ENCODE measurements around the gene HMGA1.

HMGA1 gene

DNA sequence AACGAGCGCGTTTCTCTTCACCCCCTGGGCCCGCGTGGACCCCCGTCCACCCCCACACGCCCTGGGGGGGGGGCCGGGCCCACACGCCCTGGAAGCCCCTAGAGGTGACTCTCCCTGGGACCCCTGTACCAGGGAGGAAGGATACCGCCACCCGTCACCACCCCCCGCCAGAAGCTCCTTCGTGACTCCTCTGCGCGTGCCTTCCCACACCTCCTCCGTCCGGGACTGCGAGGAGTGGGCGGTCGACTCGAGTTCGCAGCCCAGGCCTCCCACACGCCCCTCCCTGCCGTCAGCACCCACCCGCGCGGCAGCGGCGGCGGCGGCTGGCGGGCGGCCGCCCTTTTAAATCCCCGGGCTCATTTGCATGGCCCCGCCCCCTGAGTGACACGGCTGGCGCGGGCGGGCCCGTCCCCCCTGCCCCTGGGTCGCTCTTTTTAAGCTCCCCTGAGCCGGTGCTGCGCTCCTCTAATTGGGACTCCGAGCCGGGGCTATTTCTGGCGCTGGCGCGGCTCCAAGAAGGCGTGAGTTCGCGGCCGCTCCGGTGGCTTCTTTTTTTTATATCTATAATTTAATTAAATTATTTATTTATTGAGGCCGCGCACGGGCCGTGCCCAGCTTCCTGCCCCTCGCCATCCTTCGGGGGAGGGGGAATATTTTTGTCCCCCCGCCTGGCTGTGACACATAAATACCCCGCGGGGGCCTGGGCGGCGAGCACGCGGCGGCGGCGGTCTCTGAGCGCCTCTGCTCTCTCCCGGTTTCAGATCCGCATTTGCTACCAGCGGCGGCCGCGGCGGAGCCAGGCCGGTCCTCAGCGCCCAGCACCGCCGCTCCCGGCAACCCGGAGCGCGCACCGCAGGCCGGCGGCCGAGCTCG, at the start of gene HMGA1:
Gene HMGA1, plus strand, starts transcription at position 431 of the 873 bp plus-strand sequence. CDS start 3,908 bp downstream, outside the sequence.
- DNase-seq (ENCODE audit: low spot score): peak; percentile 89

DNA sequence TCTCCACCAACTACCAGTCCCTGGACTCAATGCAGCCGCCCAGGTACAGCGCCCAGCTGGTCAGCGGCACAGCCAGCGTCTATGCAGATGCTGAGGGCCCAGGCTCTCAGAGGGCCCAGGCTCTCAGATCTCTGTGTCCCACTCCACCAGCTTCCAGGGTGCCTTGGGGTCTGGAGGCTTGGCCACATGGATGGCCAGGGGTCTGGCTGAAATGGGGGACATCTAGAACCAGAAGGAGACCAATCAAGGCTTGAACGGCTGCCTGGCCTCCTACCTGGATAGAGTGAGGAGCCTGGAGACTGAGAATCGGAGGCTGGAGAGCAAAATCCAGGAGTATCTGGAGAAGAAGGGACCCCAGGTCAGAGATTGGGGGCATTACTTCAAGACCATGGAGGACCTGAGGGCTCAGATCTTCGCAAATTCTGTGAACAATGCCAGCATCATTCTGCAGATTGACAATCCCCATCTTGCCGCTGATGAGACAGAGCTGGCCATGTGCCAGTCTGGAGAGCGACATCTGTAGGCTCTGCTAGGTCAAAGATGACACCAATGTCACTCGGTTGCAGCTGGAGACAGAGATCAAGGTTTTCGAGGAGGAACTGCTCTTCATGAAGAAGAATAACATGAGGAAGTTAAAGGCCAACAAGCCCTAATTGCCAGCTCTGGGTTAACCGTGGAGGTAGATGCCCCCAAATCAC, 46.7 kb upstream of the HMGA1 start:
- DNase-seq (ENCODE audit: low spot score): no peak

DNA sequence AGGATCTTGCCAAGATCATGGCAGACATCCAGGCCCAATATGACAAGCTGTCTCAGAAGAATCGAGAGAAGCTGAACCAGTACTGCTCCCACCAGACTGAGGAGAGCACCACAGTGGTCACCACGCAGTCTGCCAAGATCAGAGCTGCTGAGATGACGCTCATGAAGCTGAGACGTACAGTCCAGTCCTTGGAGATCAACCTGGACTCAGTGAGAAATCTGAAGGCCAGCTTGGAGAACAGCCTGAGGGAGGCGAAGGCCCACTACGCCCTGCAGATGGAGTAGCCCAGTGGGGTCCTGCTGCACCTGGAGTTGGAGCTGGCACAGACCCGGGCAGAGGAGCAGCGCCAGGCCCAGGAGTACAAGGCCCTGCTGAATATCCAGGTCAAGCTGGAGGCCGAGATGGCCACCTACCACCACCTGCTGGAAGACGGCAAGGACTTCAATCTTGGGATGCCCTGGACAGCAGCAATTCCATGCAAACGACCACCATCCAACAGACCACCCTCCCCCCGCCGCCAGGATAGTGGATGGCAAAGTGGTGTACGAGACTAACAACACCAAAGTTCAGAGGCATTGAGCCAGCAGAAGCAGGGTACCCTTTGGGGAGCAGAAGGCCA, 46.1 kb upstream of the HMGA1 start:
- DNase-seq (ENCODE audit: low spot score): no peak

DNA sequence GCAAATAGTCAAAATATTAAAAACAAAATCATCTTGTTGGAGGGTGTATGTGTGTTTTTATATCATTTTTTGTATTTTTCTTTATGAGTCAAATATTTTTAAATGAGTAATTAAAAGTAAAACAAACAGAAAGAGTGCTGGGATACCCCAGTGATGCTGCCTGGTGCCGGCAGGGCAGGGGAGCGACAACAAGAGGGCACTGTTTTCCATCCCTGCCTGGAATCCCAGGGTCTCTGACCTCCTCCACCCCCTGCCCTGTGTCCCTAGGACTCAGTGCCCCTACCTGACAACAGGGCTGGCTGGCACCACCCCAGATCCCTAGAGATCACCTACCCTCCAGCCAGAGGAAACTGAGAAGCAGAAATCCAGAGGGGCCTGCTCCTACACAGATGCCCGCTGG, 41.9 kb upstream of the HMGA1 start:
- DNase-seq (ENCODE audit: low spot score): no peak

- no peak for DNase-seq (ENCODE audit: low spot score)
Observed at GRCh38 chr6:34195726-34196115, 41.0 kb upstream of the HMGA1 start.

DNA sequence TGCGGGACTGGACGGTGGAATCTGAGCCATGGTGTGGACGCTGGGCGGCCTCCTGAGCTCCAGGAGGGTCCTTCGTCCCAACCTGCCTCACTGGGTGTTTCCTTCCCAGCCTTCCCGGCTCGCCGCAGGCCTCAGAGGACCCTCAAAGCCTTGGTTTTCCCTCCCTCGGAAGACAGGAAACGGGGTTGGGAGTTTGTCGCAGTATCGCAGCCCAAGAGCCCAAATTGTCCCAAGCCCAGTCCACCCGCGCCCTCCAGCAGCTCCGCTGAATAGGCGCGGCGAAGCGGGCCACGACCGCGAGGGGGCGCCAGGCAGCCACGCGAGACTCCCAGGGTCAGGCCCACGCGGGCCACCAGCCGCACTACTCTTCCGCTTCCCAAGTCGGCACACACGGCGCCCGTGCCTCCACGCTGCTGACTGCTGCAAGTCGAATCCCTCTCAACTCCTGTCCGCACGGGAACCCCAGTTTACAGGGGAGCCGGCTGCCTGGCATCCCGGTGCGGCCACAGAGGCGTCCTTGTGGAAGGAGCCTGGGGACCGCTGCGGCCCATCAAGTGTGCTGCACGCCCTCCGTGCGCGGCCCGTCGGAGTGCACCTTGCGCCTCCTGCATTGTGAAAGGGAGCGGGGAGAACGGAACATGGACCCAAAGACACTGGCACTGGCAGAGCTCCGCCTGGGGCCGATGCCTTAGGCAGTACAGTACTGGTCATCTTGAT, 40.4 kb upstream of the HMGA1 start:
- DNase-seq (ENCODE audit: low spot score): peak; percentile 87

DNA sequence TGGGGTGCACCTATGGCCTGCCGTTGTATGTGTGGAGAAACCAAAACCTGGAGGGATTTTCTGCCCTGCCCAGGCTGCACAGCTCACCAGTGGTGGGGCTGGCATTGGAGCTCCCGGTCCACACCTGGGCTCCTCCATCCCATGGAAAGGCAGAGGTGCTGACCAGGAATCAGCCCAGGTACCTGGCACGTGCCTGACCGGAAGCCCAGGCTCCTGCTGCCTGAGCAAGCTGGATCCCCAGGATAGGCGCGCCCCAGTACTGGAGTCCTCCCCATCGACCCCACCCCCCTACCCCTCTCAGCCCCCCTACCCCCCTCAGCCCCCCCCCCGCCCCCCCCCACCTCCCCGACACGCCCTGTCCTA, 39.9 kb upstream of the HMGA1 start:
- no peak for DNase-seq (ENCODE audit: low spot score)

DNA sequence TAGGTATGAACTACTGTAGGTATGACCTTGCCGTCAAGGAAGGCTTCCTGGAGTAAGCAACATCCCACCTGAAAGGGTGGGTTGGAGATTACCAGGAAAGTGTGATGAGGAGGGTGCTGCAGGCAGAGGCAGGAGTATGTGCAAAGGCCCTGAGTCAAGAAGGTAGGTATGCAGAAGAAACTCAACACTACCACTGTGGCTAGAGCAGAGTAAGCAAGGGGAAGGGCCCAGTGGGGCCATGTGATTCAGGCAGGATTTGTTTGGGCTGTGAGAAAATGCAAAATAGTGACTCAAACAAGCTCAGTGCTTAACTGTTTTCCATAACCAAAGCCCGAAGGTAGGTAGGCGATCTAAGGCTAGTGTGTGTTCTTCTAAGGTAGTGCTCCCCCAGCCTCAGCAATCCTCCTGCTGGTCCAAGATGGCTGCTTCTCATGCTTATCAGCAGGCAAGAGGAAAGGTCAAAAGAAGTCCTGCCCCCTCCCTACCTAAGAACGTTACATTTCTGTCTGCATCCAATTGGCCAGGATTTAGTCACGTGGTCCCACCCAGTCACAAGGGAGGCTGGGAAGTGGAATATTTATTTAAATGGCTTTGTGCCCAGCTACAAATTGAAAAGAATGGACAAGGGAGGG, 36.2 kb upstream of the HMGA1 start:
- DNase-seq (ENCODE audit: low spot score): no peak

DNA sequence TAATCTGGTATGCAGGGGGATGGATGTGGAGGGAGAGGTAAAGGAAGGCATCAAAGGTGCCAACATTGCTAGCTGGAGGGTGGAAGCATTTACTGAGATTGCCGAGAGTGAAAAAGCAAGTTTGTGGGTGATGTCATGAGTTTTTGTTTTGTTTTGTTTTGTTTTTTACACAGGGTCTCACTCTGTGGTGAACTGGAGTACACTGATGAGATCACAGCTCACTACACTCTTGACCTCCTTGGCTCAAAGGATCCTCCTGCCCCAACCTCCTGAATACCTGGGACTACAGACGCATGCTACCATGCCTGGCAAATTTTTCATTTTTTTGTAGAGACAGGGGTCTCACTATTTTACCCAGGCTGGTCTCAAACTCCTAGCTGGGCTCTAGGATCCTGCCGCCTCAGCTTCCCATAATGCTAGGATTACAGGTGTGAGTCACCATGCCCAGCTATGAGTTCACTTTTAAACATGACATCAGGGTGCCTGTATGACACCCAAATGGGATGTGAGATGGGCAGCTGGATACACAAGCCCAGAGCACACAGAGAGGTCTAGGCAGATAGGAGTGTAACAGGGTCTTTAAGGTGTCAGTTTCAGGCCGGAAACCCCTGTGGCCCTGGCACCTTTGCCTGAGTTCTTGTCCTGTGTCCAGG, 35.1 kb upstream of the HMGA1 start:
- no peak for DNase-seq (ENCODE audit: low spot score)

GRCh38 chr6:34202329-34203201, 34.1 kb upstream of the HMGA1 start:
- DNase-seq (ENCODE audit: low spot score): no peak

GRCh38 chr6:34204693-34205092, 32.0 kb upstream of the HMGA1 start:
- DNase-seq (ENCODE audit: low spot score): no peak

- no peak for DNase-seq (ENCODE audit: low spot score)
Observed at GRCh38 chr6:34205466-34205865, 31.2 kb upstream of the HMGA1 start.

GRCh38 chr6:34205916-34206315, 30.8 kb upstream of the HMGA1 start:
- DNase-seq (ENCODE audit: low spot score): no peak

DNA sequence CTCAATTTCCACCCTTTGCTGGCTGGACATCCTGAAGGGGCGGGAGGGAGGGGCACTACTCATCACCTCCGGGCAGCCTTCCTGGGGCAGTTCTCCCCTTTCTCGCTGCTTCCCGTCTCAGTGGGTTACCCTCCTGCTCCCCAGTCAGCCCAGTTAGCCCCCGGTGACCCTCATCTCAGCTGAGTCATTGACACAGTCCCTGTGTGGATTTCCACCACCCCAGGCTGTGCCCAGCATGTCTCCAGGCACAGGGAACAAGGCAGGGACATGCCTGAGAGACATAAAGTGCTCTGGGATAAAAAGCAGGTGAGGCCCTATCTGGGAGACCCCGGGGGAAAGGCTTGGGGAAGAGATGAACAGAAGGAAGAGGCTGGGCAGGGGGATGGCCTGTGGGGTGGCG, 29.9 kb upstream of the HMGA1 start:
- DNase-seq (ENCODE audit: low spot score): no peak

DNA sequence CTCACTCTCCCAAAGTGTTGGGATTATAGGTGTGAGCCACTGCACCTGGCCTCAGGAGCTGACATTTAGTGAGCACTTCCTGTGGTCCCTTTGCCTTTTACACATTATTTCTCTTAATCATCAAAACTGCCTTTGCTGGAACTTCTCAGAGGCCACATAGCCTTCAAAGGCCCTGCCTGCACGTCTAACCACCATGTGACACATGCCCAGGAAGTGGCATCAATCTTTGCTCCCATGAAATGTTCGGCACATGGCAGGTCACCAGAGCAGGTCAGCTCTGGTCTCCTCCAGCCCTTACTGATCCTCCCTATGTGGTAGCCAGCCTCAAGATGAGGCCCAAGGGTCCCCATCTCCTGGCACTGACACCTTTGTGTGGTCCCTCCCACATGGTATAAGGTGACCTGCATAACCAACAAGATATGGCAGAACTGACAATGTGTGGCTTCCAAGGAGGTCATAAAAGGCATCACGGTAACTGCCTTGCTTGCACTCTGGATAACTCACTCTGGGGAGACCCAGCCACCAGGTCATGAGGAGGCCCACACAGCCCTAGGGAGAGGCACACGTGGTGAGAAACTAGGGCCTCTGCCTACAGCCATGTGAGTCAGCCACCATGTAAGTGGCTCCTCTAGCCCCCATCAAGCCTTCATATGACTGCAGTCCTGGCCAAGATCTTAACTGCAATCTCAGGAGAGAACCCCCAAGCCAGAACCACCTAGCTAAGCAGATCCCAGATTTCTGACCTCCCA, 28.8 kb upstream of the HMGA1 start:
- no peak for DNase-seq (ENCODE audit: low spot score)

DNA sequence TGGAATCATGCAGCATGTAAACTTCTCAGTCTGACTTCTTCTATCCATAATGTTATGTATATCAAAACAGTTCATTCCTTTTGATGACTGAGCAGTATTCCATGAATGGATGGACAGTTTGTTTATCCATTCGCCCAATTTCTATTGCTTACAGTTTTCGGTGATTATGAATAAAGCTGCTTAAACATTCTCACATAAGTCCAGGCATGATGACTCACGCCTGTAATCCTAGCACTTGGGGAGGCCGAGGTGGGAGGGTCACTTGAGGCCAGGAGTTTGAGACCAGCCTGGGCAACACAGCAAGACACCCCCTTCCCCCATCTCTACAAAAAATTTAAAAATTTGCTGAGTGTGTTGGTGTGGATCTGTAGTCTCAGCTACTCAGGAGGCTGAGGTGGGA, 22.9 kb upstream of the HMGA1 start:
- no peak for DNase-seq (ENCODE audit: low spot score)

GRCh38 chr6:34218691-34219090, 18.0 kb upstream of the HMGA1 start:
- DNase-seq (ENCODE audit: low spot score): no peak

- DNase-seq (ENCODE audit: low spot score): no peak
Observed at GRCh38 chr6:34223381-34223955, 13.2 kb upstream of the HMGA1 start.
